Neural crest cell (in vitro differentiated cells): Measurements from ENCODE around the gene PACS1. TPM values are rescaled to one million over a fixed set of nuclear protein-coding genes. Genes with fewer than 3 reads are reported as not detected.
"Not testable (repeated sequence)": the region's sequence is repeated elsewhere in the genome, so short reads cannot be mapped to it uniquely, and the experiment has no call there.

Source experiments
- DNase-seq: peaks from one replicate; pipeline ENCODE4 v3.0.0; 2021; ENCODE audit warnings: low read depth, mixed read lengths, low spot score
- H3K27ac Mint-ChIP-seq: one replicate; pipeline ENCODE4 v1.8.0; 2021; ENCODE audit warnings: mild to moderate bottlenecking, mixed read lengths; ENCODE audit not compliant: unreplicated experiment
- H3K27me3 Mint-ChIP-seq: 2 replicates; pipeline ENCODE4 v1.8.0; 2021; ENCODE audit warnings: low read depth, mild to moderate bottlenecking, mixed read lengths
- H3K36me3 Mint-ChIP-seq: 2 replicates; pipeline ENCODE4 v1.8.0; 2021; ENCODE audit warnings: low read depth, mild to moderate bottlenecking, mixed read lengths
- H3K4me1 Mint-ChIP-seq: 2 replicates; pipeline ENCODE4 v1.8.0; 2021; ENCODE audit warnings: mixed read lengths
- H3K4me3 Mint-ChIP-seq: one replicate; pipeline ENCODE4 v1.8.0; 2021; ENCODE audit warnings: mild to moderate bottlenecking, mixed read lengths
- H3K9me3 Mint-ChIP-seq: 2 replicates; pipeline ENCODE4 v1.8.0; 2021; ENCODE audit warnings: mixed read lengths
- total RNA-seq: library from RNA; stranded (reverse); gene quantifications from 2 replicates; pipeline ENCODE4 v1.2.1, GENCODE V29; 2021
- TF ChIP-seq, protein P1 (sequence below): fragments of 200-600 bp; sonication (generic); conservative IDR thresholded peaks from 2 replicates; pipeline ENCODE4 v1.5.0; 2021; ENCODE audit warnings: antibody characterized with exemption, mild to moderate bottlenecking

PACS1 gene
- total RNA-seq, 1 donor from 2014 or later = 54.3 TPM

DNA sequence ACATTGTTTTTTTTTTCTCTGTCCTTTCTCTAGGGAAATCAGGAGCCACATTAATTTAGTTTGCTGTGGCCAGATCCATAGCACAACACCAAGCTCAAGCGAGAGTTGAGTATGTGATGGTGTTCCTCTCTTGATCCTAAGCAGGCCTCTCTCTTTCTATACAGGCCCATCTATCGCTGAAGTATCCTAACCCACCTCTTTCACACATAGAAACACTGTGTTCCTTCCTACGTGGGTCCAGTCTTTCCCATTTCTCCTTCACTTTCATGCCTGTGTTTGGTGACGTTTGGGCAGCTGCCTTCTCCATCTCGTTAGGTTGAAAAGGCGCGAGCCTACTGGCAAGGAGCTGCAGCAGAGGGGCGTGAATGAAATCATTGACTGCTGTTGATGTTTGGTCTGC is 2.4 kb downstream of the PACS1 start:
- TF ChIP-seq, protein P1, sequence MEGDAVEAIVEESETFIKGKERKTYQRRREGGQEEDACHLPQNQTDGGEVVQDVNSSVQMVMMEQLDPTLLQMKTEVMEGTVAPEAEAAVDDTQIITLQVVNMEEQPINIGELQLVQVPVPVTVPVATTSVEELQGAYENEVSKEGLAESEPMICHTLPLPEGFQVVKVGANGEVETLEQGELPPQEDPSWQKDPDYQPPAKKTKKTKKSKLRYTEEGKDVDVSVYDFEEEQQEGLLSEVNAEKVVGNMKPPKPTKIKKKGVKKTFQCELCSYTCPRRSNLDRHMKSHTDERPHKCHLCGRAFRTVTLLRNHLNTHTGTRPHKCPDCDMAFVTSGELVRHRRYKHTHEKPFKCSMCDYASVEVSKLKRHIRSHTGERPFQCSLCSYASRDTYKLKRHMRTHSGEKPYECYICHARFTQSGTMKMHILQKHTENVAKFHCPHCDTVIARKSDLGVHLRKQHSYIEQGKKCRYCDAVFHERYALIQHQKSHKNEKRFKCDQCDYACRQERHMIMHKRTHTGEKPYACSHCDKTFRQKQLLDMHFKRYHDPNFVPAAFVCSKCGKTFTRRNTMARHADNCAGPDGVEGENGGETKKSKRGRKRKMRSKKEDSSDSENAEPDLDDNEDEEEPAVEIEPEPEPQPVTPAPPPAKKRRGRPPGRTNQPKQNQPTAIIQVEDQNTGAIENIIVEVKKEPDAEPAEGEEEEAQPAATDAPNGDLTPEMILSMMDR = no peak
- Mint-ChIP-seq H3K4me3 (peak overlapping the region; percentile 98), H3K27me3 (peaks cover 6% of the 10 kb centered on the region), H3K36me3 (peaks cover 16% of the 10 kb centered on the region), H3K9me3 (no peaks in the 10 kb centered on the region), H3K4me1 (peaks cover 27% of the 10 kb centered on the region), H3K27ac (no peak overlapping the region)
- no peak for DNase-seq

DNA sequence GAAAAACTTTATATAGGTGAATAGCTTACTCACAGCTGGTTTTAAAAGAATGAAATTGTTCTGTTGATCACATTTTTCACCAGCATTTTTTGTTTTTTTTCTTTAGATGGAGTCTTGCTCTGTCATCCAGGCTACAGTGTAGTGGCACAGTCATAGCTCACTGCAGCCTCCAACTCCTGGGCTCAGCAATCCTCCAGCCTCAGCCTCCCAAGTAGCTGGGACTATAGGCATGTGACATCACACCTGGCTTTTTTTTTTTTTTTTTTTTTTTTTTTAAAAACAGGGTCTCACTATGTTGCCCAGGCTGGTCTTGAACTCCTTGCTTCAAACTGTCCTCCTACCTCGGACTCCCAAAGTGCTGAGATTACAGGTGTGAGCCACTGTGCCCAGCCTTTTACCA is 3.6 kb downstream of the PACS1 start:
- H3K36me3 Mint-ChIP-seq = peaks cover 12% of the 10 kb centered on the region
- peak overlapping the region; percentile 33 for H3K4me3 Mint-ChIP-seq

DNA sequence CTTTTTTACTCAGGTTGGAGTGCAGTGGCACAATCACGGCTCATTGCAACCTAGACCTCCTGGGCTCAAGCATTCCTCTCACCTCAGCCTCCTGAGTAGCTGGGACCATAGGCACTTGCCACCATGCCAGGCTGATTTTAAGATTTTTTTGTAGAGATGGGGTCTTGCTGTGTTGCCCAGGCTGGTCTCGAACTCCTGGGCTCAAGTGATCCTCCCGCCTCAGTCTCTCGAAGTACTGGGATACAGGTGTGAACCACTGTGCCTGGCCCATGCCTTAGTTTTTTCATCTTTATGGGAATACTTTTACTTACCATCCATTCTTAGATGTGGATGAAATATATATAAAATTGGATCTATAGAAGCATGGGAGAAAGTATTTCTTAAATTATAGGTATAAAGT is 5.2 kb downstream of the PACS1 start:
- TF ChIP-seq, protein P1 = no peak
- no peak for DNase-seq
- Mint-ChIP-seq H3K4me3 (no peak overlapping the region), H3K27me3 (no peaks in the 10 kb centered on the region), H3K4me1 (peaks cover 19% of the 10 kb centered on the region), H3K27ac (no peak overlapping the region), H3K36me3 (peaks cover 8% of the 10 kb centered on the region), H3K9me3 (no peaks in the 10 kb centered on the region)

More for the DNA sequence above, 3.6 kb downstream of the PACS1 start:
- H3K27me3 Mint-ChIP-seq = peaks cover 3% of the 10 kb centered on the region
- TF ChIP-seq, protein P1 = no peak
- no peak overlapping the region for H3K27ac Mint-ChIP-seq
- no peaks in the 10 kb centered on the region for H3K9me3 Mint-ChIP-seq
- H3K4me1 Mint-ChIP-seq = peaks cover 24% of the 10 kb centered on the region
- no peak for DNase-seq

DNA sequence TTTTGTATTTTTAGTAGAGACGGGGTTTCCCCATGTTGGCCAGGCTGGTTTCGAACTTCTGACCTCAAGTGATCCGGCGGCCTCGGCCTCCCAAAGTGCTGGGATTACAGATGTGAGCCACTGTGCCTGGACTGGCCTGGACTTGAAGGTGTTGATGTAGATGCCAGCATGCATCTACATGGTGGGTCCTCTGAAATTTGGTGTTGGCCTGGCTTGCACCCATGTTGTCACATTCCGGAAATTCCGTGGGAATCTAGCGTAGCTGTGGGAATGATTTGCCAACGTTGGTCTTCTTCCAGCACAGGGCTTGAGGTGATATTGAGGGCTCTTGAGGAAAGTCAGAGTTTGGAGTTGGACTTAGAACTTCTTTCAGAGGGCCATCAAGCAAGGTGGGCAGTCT is 6.5 kb downstream of the PACS1 start:
- DNase-seq = no peak
- Mint-ChIP-seq H3K36me3 (peaks cover 8% of the 10 kb centered on the region), H3K27ac (no peak overlapping the region), H3K4me1 (peaks cover 12% of the 10 kb centered on the region), H3K27me3 (no peaks in the 10 kb centered on the region), H3K4me3 (no peak overlapping the region), H3K9me3 (no peaks in the 10 kb centered on the region)
- TF ChIP-seq, protein P1 = no peak

DNA sequence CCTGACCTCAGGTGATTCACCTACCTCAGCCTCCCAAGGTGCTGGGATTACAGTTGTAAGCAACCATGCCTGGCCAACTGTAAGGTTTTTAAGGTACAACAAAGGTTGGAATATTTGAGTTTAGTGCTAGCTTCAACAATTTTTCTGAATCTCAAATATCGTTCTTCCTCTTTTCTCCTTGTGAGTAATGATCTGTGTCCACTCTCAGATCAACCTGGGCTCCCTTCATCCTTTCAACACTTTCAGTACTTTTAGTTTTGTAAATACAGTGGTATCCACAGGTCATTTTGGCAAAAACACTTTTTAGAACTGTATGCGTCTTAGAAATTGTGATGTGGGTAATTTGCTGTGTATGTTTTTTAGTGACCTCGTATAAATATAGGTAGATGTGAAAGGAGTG is 7.9 kb downstream of the PACS1 start:
- Mint-ChIP-seq H3K9me3 (no peaks in the 10 kb centered on the region), H3K36me3 (peaks cover 8% of the 10 kb centered on the region), H3K27ac (no peak overlapping the region), H3K4me1 (no peaks in the 10 kb centered on the region), H3K27me3 (no peaks in the 10 kb centered on the region), H3K4me3 (no peak overlapping the region)
- TF ChIP-seq, protein P1 = no peak
- no peak for DNase-seq

DNA sequence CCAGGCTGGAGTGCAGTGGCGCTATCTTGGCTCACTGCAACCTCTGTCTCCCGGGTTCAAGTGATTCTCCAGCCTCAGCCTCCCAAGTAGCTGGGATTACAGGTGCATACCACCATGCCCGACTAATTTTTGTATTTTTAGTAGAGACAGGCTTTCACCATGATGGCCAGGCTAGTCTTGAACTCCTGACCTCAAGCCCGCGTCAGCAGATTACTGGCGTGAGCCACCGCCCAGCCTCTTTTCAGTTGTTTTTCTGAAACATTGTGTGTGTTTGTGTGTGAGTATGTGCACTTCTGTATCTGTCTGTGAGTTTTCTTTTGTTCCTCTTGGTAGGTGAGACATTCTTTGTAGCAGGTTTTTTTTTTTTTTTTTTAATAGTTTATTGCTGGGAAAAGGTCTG is 8.9 kb downstream of the PACS1 start:
- H3K36me3 Mint-ChIP-seq, H3K4me1 Mint-ChIP-seq, H3K4me3 Mint-ChIP-seq, H3K27me3 Mint-ChIP-seq, H3K9me3 Mint-ChIP-seq, DNase-seq, H3K27ac Mint-ChIP-seq: not testable (repeated sequence)
